ENCODE measurements around the gene P2RX7.

The P2RX7 gene

DNA sequence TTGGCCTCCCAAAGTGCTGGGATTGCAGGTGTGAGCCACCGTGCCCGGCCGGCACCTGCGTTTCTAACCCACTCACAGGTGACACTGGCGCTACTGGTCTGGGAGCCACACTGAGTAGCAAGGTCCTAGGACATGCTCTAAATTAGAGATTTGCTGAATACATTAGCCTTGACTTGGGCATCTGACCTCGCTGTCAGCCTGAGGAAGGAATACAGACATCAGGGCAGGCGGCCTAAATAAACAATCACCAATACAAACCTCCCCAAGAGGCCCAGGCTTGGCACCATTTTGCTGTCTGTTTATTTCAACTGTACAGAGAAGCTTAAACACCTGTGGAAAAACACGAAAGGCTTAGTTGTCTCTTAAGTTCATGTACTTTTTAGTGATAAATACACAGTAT lies 104.7 kb downstream of the P2RX7 start:
- no peak overlapping the region for H3K9ac ChIP-seq (ENCODE audit: low read length)
- TF ChIP-seq EZH2 (optimal IDR thresholded peaks at IDR 0.05; ENCODE audit: low read depth, low read length) = no peak
- TF ChIP-seq, protein P1, sequence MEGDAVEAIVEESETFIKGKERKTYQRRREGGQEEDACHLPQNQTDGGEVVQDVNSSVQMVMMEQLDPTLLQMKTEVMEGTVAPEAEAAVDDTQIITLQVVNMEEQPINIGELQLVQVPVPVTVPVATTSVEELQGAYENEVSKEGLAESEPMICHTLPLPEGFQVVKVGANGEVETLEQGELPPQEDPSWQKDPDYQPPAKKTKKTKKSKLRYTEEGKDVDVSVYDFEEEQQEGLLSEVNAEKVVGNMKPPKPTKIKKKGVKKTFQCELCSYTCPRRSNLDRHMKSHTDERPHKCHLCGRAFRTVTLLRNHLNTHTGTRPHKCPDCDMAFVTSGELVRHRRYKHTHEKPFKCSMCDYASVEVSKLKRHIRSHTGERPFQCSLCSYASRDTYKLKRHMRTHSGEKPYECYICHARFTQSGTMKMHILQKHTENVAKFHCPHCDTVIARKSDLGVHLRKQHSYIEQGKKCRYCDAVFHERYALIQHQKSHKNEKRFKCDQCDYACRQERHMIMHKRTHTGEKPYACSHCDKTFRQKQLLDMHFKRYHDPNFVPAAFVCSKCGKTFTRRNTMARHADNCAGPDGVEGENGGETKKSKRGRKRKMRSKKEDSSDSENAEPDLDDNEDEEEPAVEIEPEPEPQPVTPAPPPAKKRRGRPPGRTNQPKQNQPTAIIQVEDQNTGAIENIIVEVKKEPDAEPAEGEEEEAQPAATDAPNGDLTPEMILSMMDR (IDR thresholded peaks at IDR 0.05; ENCODE audit: low read length) = no peak
- TF ChIP-seq EZH2phosphoT487 (IDR thresholded peaks at IDR 0.05; ENCODE audit: low read length) = no peak
- H2AFZ ChIP-seq (ENCODE audit: low read length) = no peak overlapping the region
- no peaks in the 10 kb centered on the region for H3K9me2 ChIP-seq (replicated peaks; ENCODE audit: insufficient read depth, low read length)
- no peaks in the 10 kb centered on the region for H3K4me1 ChIP-seq (ENCODE audit: low read length)
- H4K20me1 ChIP-seq (ENCODE audit: insufficient read depth, low read length) = no peaks in the 10 kb centered on the region
- H3K36me3 ChIP-seq (replicated peaks; ENCODE audit: insufficient read depth, low read length) = no peaks in the 10 kb centered on the region
- H3K9me3 ChIP-seq (replicated peaks; ENCODE audit: insufficient read depth, low read length) = no peaks in the 10 kb centered on the region
- no peak overlapping the region for H3K4me3 ChIP-seq (ENCODE audit: low read length)
- H3K4me2 ChIP-seq (ENCODE audit: low read depth, low read length) = no peak overlapping the region
- H3K27ac ChIP-seq (ENCODE audit: low read length) = no peak overlapping the region
- no peaks in the 10 kb centered on the region for H3K27me3 ChIP-seq (replicated peaks; ENCODE audit: insufficient read depth, low read length)
- no peak for DNase-seq
- no peaks in the 10 kb centered on the region for H3K79me2 ChIP-seq (ENCODE audit: low read length)
- H3F3A ChIP-seq (ENCODE audit: insufficient read depth, low read length) = no peaks in the 10 kb centered on the region
